GM12864 (cell line): ENCODE measurements around the gene SLC2A8.

Experiments used
- DNase-seq: peaks from one replicate; pipeline ENCODE4 v3.0.0-alpha.2; 2011; ENCODE audit warnings: low read depth
- H3K4me3 ChIP-seq: 2 replicates; pipeline ENCODE4 v1.5.1; 2011; ENCODE audit warnings: mild to moderate bottlenecking, low read depth, low read length, control low read depth
- CTCF ChIP-seq: IDR thresholded peaks from 2 replicates; pipeline ENCODE4 v1.5.1; 2011; ENCODE audit warnings: low read depth, mild to moderate bottlenecking, moderate library complexity, low read length, control low read depth, inconsistent platforms; ENCODE audit errors: missing control alignments

The SLC2A8 gene

GRCh38 chr9:127382541-127382940 lies 14.4 kb upstream of the SLC2A8 start:
- no peak for DNase-seq
- H3K4me3 ChIP-seq: no peak overlapping the region
- no peak for TF ChIP-seq CTCF

GRCh38 chr9:127384016-127384730 lies 12.8 kb upstream of the SLC2A8 start:
- no peak for TF ChIP-seq CTCF
- no peak for DNase-seq
- H3K4me3 ChIP-seq: no peak overlapping the region

GRCh38 chr9:127384901-127385300 lies 12.1 kb upstream of the SLC2A8 start:
- TF ChIP-seq CTCF: no peak
- DNase-seq: no peak
- no peak overlapping the region for H3K4me3 ChIP-seq

- TF ChIP-seq CTCF: no peak
- H3K4me3 ChIP-seq: no peak overlapping the region
- no peak for DNase-seq
Observed at GRCh38 chr9:127386249-127386648, 10.7 kb upstream of the SLC2A8 start.

- TF ChIP-seq CTCF: no peak
- H3K4me3 ChIP-seq: no peak overlapping the region
- DNase-seq: no peak
Observed at GRCh38 chr9:127386981-127387380, 10.0 kb upstream of the SLC2A8 start.

- DNase-seq: peak; percentile 21
- H3K4me3 ChIP-seq: no peak overlapping the region
- TF ChIP-seq CTCF: no peak
Observed at GRCh38 chr9:127388037-127388855, 8.7 kb upstream of the SLC2A8 start.

GRCh38 chr9:127388856-127389238 lies 8.1 kb upstream of the SLC2A8 start:
- no peak overlapping the region for H3K4me3 ChIP-seq
- DNase-seq: no peak
- TF ChIP-seq CTCF: no peak
